Measurements from ENCODE around the gene EHMT2.

The EHMT2 gene

DNA sequence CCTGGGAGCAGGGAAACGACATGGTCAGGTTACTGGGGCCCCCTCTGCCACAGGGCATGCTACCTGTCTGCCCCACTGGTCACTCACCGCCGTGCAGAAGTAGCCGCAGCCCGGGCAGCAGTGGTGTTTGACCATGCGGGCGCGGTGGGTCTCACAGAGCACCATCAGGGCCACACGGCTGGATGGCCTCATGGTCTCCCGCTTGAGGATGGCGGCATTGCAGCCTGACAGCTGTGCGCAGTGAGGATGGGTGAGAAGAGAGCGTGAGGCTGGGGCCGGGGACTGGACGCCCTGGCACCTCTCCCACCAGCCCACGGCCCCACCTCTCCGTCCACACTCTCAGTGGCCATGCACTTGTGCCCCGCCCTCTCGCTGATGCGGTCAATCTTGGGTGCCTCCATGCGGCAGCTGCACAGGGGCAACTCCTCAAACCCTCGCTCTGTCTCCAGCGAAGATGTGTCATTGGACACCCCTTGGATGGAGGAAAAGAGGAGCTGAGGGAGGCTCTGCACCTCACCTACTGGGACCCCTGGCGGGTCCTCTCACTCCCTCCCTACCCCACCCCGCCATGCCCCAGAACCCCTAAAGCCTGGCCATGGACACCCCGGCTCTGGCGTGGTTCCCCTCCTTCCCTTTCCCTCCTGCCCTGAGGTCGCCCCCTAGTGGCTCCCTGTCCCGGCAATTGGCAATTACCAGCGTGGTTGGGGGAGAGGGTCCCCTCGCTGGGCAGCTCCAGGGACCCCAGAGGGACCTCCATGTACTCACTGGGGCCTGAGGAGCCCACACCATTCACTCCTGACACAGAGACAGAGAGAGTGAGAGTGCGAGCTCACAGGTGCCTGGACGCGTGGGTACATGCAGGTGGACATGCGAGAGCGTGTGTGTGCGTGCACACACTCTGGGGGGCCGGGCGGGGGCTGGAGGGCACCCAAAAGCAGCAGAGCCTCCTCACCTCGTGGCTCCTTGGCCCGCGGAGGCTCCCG, 8.9 kb downstream of the EHMT2 start:
- no peak for DNase-seq

DNA sequence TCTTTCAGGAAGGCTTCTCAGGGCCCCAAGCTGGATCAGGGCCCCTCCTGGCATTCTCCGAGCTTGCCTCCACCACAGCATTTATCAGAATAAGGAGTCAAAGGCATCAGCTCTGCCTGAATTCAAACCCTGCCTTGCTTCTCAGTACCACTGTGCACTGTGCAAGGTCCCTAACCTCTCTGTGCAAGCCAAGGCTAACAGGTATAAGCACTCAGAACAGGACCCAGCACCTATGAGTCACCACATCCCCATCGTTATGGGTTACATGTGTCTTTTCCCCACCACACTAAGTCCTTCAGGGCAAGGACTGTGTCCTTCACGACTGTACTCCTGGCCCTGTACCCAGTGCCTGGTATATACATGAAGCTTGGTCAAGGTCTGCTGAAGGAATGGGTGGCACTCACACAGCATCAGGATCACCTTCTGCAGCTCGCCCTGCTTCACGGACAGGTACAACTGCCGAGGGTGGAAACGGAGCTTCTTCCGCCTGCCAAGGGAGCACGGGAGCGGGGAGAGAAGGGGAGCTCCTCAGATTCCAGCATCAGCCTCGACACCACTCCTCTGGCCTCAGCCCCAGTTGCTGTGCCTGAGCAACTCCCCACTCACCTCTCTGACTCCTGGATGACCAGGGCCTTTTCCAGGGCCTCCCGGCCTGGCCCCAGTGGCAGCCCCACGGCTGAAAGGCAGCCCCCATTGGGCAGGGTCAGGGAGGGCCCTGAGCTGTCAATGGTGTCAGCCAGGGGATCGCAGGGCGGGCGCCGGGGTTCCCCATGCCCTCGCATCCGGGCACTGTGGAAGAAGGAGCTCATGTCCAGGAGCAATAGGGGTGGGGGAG, 10.1 kb downstream of the EHMT2 start:
- DNase-seq = no peak

DNA sequence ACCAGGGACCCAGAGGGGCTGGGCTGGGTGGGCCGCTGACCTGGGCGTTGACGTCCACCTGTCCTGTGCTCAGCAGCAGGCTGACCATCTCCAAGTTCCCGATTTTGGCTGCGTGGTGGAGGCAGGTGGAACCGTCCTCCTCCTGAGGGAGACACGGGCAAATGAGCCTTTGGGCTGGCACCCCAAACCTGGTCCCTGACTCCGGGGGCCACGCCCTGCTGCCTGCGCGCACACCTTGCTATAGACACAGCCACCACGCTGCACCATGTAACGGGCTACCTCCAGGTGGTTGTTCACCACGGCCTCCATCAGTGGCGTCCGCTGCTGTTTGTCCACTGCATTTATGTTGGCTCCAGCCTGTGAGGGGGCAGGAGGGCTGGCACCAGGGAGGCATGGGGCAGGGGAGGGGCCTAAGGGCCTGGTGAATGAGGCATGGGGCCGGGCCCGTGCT, 10.9 kb downstream of the EHMT2 start:
- DNase-seq = no peak

GRCh38 chr6:31884528-31885035, 12.9 kb downstream of the EHMT2 start:
- no peak for DNase-seq

GRCh38 chr6:31883676-31884075, 13.8 kb downstream of the EHMT2 start:
- no peak for DNase-seq

- no peak for DNase-seq
Measured at GRCh38 chr6:31882344-31882743, 15.2 kb downstream of the EHMT2 start.

- DNase-seq = no peak
Measured at GRCh38 chr6:31881136-31881859, 16.2 kb downstream of the EHMT2 start.

- DNase-seq = no peak
Measured at GRCh38 chr6:31880616-31881015, 16.9 kb downstream of the EHMT2 start.

GRCh38 chr6:31879901-31880300, 17.6 kb downstream of the EHMT2 start:
- DNase-seq = no peak

DNA sequence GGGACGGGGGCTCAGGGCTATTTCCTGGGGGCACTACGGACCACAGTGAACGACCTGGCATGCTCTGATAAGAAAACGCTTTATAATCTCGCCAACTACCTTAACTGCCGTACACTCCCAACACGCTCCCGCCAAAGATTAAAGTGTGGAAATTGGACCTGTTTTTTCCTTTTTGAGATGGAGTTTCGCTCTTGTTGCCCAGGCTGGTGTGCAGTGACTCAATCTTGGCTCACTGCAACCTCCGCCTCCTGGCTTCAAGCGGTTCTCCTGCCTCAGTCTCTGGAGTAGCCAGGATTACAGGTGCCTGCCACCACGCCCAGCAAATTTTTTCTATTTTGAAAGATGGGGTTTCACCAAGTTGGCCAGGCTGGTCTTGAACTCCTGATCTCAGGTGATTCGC, 18.4 kb downstream of the EHMT2 start:
- DNase-seq = no peak

GRCh38 chr6:31878726-31879125, 18.8 kb downstream of the EHMT2 start, which contains the start of gene SLC44A4:
Gene SLC44A4, minus strand, starts transcription at chr6:31878997. Its CDS starts 17 bp downstream, at chr6:31878980.
- DNase-seq = no peak

DNA sequence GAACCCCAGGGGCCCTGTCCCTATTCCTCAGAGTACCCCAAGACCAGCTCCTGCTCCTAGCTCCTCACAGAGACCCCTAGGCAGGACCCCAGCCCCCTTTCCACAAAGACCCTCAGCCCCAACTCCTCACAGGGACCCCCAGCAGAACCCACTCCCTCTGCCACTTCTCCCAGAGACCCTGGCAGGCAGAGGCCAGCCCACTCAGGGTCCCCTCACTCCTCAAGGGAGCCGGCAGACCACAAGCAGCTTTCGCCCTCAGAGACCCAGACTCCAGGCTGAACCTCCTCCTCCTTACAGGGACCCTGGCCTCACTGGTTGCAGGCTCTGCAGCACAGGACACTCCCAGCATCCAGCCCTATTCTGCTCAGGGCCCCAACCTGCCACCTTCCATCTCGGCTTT, 19.3 kb downstream of the EHMT2 start:
- no peak for DNase-seq

DNA sequence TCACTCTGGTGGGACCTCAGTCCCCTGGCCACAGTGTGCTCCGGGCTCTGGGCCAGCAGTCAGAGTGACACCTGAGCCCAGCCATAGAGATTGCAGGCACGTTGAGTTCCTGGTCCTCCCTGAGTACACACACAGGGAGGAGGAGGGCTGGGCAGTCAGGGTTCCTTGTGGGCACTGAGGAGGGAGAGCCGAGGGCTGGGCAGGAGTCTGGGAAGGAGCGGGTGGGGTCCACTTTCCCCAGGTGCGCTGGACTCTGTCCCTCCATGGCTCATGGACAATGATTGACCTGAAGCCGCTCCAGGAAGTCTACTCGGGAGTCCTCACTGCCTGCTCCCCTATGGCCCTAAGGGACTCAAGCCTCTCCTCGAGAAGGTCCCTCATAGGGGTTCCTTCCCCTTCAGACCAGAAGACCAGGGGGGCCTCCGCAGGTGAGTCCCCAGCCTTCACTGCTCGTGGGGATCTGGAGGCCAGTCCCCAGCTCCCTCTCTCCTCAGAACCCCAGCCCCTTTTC, 19.8 kb downstream of the EHMT2 start:
- no peak for DNase-seq

DNA sequence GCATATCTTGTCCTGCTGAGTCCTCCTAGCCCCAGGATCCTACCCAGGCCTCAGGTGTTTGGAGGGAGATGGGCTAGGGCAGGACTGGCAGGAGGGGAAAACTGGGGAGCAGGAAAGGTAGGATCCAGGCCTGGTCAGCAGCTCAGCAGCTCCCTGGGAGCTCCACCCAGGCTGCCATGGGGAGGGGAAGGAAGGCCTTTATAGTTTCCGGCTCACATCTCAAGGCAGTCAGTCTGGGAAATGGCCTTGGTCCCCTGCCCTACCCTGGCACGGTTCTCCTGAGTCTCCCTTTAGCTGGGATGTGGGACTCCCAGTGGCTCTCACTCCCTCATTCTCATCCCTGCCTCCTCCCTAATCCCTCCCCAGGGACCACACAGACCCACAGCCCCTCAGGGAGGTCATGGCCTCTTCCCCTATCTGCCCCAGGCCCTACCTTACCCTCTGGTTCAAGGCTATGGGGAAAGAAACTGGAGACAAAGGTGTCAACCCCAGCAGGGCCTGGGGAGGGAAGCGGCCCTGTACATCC, 20.3 kb downstream of the EHMT2 start:
- DNase-seq = no peak

DNA sequence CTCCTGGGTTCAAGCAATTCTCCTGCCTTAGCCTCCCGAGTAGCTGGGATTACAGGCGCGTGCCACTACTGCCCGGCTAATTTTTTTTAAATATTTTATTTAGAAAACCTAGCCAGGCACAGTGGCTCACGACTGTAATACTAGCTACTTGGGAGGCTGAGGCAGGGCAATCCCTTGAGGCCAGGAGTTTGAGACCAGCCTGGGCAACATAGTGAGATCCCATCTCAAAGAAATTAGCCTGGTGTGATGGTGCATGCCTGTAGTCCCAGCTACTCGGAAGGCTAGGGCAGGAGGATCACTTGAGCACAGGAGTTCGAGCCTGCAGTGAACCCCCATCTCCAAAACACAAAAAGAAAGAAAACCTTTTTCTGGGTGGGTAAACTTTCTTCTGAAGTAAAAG, 21.1 kb downstream of the EHMT2 start:
- no peak for DNase-seq

DNA sequence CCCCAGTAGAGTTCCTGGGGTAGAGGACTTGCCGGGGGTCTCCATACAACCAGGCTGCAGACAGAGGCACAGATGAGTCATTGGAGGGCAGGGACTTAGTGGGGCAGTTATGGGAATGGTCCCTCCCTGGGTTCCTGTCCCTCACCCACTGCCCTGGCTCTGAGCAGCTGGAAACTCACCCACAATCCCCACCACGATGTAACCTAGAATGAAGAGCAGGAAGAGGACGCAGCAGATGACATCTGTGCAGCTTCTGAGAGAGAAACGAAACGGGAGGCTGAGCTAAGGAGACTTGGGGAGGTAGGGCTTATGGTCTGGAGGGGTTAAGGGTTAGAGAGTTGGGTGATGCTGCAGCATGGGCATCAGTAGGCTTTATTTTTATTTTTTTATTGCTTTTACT, 21.6 kb downstream of the EHMT2 start:
- DNase-seq = no peak

DNA sequence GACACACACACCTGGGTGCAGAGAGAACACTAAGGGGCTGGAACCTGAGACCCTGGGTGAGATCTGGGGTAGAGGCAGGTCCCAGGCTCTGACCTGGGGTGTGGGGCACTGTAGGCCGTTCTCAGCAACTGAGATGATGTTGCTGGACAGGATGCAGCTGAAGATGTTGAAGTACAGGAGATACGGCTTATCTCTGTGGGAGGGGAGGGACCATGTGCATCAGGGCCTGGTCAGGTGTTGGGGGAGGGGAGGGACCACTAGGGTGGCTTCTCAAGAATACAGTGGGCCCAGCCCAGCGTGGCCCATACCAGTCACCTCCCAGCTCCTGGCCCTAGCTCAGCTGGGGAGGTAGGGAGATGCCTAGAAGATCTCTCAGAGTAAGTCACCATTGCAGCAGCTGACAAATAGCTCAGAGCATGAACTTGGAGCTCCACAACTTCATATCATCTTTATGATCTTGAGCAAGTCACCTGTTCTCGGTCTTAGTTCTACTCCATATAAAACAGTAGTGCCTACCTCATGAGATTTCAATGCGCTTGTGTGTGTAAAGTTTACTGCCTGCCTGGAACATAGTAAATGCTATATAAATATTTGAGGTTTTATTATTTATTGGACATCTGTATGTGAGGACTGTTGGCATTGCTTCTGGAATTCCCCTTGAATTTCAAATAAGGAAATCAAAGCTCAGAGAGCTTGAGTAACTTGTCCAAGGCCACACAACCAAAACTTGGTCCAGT, 22.5 kb downstream of the EHMT2 start:
- DNase-seq = no peak

GRCh38 chr6:31874084-31874670, 23.3 kb downstream of the EHMT2 start:
- no peak for DNase-seq

DNA sequence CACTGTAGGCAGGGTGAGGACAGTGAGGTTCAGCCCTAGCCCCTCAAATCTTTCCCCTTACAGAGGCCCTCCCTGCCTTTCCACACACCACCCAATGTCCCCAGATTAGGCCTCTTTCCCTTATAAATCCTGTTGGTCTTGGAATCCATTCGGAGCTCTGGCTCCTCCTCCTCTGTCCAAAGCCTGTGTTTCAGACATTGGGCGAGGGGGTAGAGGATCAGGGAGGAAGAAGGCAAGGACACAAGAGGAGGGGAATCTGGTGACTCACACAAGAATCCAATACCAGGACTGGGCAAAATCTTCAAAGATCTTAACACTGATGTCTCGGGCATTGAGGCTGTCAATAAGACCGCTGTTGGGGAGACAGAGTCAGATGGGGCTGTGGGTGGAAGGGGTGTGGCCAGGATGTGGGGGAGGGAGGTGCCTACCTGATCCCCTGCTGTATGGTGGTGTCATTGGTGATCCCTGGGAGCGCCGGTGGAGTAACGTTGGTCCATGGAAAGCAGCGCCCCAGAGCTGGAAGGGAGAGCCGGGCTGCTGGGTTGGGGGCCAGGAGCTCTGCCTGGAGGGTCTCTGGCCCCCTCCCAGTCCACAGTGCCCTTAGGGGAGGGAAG, 26.3 kb downstream of the EHMT2 start:
- DNase-seq = no peak

- no peak for DNase-seq
Measured at GRCh38 chr6:31870385-31870921, 27.0 kb downstream of the EHMT2 start.
